Nephron progenitor cell (in vitro differentiated cells): Measurements from ENCODE around the gene GAB3.

ENCODE experiments used
- DNase-seq: peaks from one replicate; pipeline ENCODE4 v3.0.0; 2021
- H3K27ac Mint-ChIP-seq: 2 replicates; pipeline ENCODE4 v1.8.0; 2021; ENCODE audit warnings: mild to moderate bottlenecking, moderate library complexity, mixed read lengths
- H3K27me3 Mint-ChIP-seq: 2 replicates; pipeline ENCODE4 v1.8.0; 2021; ENCODE audit warnings: mild to moderate bottlenecking, low read depth, mixed read lengths; ENCODE audit not compliant: poor library complexity
- H3K36me3 Mint-ChIP-seq: 2 replicates; pipeline ENCODE4 v1.8.0; 2021; ENCODE audit warnings: low read depth, mixed read lengths
- H3K4me1 Mint-ChIP-seq: 2 replicates; pipeline ENCODE4 v1.8.0; 2021; ENCODE audit warnings: mixed read lengths
- H3K4me3 Mint-ChIP-seq: 2 replicates; pipeline ENCODE4 v1.8.0; 2021; ENCODE audit warnings: mild to moderate bottlenecking, moderate library complexity, mixed read lengths
- H3K9me3 Mint-ChIP-seq: 2 replicates; pipeline ENCODE4 v1.8.0; 2021; ENCODE audit warnings: mild to moderate bottlenecking, moderate library complexity, mixed read lengths
- TF ChIP-seq, protein P1 (sequence below): fragments of 200-600 bp; sonication (generic); IDR thresholded peaks from 2 replicates; pipeline ENCODE4 v1.5.0; 2021; ENCODE audit warnings: antibody characterized with exemption

GAB3 gene

DNA sequence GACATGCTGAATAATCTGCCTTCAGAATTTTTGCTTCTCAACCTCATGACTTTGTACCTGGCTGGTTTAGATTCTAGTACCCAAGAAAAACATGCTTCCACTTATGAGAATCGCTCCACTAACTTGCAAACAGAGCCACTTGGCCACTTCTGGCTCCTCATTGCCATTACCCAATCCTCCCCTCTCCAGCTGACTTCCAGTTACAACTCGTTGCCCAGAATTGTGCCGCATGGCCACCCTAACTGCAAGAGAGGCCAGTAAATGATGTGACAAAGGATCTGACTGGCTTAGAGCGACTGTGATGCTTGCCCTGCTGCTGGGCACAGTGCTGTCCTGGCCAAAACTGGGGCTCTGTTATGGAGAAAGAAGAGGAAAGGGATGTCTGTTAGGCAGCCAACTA lies 7.8 kb upstream of the GAB3 start:
- DNase-seq, result no peak
- H3K4me1 Mint-ChIP-seq, result peaks cover 11% of the 10 kb centered on the region
- peaks cover 14% of the 10 kb centered on the region for H3K27me3 Mint-ChIP-seq
- TF ChIP-seq, protein P1, sequence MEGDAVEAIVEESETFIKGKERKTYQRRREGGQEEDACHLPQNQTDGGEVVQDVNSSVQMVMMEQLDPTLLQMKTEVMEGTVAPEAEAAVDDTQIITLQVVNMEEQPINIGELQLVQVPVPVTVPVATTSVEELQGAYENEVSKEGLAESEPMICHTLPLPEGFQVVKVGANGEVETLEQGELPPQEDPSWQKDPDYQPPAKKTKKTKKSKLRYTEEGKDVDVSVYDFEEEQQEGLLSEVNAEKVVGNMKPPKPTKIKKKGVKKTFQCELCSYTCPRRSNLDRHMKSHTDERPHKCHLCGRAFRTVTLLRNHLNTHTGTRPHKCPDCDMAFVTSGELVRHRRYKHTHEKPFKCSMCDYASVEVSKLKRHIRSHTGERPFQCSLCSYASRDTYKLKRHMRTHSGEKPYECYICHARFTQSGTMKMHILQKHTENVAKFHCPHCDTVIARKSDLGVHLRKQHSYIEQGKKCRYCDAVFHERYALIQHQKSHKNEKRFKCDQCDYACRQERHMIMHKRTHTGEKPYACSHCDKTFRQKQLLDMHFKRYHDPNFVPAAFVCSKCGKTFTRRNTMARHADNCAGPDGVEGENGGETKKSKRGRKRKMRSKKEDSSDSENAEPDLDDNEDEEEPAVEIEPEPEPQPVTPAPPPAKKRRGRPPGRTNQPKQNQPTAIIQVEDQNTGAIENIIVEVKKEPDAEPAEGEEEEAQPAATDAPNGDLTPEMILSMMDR, result no peak
- no peak overlapping the region for H3K27ac Mint-ChIP-seq
- H3K4me3 Mint-ChIP-seq, result no peak overlapping the region
- H3K36me3 Mint-ChIP-seq, result no peaks in the 10 kb centered on the region
- peaks cover 34% of the 10 kb centered on the region for H3K9me3 Mint-ChIP-seq

DNA sequence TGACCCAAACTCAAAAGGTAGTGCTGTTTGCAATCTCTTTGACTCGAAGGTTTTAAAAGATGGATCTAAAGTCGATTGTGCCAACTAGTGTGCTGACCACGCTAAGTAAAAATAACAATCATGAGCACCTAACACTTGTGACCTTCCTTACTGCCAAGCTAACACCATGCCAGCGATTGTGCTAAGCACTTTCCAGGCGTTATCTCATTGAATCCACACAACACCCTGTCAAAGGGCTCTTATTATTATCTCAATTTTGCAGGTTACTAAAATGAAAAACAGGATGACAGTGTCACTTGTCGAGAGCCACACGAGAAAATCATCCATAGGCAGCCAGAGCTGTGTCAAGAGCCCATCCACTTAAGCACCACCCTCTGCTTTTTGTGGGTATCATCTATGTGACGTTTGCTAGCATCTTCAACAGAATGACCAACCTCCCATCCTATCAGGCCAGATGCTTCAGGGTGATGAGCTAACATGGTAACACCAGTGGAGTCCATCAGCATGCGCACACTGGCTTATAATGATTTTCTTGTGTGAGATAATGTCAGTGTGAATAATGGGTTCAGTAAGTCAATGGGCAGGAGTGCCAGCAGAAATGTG lies 893 bp upstream of the GAB3 start:
- no peaks in the 10 kb centered on the region for H3K36me3 Mint-ChIP-seq
- peaks cover 34% of the 10 kb centered on the region for H3K9me3 Mint-ChIP-seq
- no peak overlapping the region for H3K27ac Mint-ChIP-seq
- peaks cover 9% of the 10 kb centered on the region for H3K4me1 Mint-ChIP-seq
- peak overlapping the region; percentile 61 for H3K4me3 Mint-ChIP-seq
- peaks cover 60% of the 10 kb centered on the region for H3K27me3 Mint-ChIP-seq
- TF ChIP-seq, protein P1, result no peak
- no peak for DNase-seq

DNA sequence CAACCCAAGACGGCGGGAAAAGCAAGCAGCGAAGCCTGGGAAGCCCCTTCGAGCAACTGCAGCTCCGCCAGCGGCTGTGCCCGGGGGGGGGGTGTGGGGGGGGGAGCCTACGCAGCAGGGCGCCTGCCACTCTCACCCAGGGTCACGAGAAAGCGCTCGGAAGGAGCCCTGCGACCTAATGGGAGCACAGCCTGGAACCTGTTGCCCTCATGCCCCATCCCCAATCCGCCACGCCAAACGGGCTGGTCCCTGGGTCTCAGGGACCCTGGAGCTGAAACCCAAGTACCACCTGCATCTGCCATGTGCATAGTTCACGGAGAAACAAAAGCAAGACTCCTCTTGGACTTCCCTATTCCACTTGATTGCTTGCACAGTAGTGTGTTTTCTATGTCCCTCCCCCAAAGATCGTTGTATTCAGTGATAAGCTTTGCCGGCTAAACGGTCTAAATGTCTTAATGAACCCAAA lies 359 bp upstream of the GAB3 start:
- Mint-ChIP-seq H3K36me3 (no peaks in the 10 kb centered on the region), H3K4me1 (peaks cover 9% of the 10 kb centered on the region)
- DNase-seq, result no peak

DNA sequence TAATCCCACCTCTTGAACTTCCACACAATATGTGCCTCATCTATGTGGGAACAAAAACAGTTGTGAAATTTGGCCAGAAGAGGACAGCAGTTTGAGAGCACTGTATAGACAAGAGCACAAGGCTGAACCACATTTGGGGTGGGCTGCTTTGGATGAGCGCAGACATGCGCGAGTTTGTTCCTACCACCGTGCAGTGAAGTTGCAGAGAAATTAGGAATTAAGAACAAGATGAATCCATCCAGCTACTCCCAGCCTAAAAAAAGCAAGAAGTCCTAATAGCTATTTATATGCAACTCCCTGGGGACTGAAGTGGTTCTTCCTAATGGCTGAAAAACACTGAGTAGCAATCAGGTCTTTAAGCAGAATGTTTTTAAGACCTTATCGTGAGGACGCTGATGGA lies 1.0 kb downstream of the GAB3 start:
- Mint-ChIP-seq H3K27ac (no peak overlapping the region), H3K4me1 (peaks cover 9% of the 10 kb centered on the region), H3K4me3 (peak overlapping the region; percentile 28), H3K36me3 (no peaks in the 10 kb centered on the region), H3K27me3 (peaks cover 60% of the 10 kb centered on the region), H3K9me3 (peaks cover 43% of the 10 kb centered on the region)
- TF ChIP-seq, protein P1, result no peak
- DNase-seq, result no peak

More for the DNA sequence above, 359 bp upstream of the GAB3 start:
- Mint-ChIP-seq H3K4me3 (peak overlapping the region; percentile 61), H3K9me3 (peaks cover 36% of the 10 kb centered on the region), H3K27ac (no peak overlapping the region), H3K27me3 (peaks cover 61% of the 10 kb centered on the region)
- TF ChIP-seq, protein P1, result no peak

DNA sequence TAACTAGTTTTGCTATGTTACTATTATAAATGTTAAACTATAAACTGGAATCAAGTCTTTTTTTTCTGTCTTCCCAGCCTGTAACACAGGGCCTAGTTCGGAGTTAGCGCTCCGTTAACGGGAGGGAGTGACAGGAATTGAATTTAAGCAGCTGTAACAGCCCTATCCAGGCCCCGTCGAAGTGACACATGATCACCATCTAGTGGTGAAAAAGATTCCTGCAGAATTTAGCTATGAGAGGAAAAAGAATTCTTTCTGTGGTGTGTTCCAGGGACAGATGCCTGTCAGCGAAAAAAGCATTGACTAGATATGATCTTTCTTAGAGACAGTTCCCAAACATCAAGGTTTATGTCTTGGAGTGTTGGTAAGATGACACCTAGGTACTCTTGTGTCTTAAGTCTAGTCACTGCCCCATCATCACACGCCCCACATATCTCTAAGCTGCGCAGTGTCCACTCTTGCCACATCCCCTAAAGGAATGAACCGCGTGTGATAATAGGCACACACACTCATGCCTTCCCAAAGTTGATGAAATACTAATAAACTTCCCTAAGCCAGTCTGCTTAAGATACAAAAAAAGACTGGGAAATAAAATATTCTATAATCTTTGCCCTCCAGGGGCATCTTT lies 2.1 kb downstream of the GAB3 start:
- Mint-ChIP-seq H3K27ac (no peak overlapping the region), H3K4me3 (no peak overlapping the region), H3K27me3 (peaks cover 51% of the 10 kb centered on the region), H3K4me1 (peaks cover 9% of the 10 kb centered on the region), H3K36me3 (no peaks in the 10 kb centered on the region), H3K9me3 (peaks cover 52% of the 10 kb centered on the region)
- TF ChIP-seq, protein P1, result peak; percentile 68
- peak; percentile 33 for DNase-seq

DNA sequence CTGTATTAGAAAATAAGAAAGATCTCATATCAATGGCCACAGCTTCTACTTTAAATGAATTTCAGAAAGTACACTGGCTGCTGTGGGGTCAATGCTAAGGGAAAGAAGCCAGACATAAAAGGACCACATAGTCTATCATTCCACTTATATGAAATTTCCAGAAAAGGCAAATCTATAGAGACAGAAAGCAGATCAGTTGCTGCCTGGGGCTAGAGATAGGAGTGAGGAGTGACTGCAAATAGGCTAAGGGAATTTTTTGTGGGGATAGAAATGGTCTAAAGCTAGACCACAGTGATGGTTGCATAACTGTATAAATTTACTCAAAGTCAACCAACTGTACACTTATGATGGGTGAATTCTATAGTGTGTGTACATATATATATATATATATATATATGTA lies 8.3 kb downstream of the GAB3 start:
- H3K36me3 Mint-ChIP-seq, result no peaks in the 10 kb centered on the region
- H3K27me3 Mint-ChIP-seq, result peaks cover 10% of the 10 kb centered on the region
- H3K4me3 Mint-ChIP-seq, result no peak overlapping the region
- no peaks in the 10 kb centered on the region for H3K4me1 Mint-ChIP-seq
- no peak for DNase-seq
- TF ChIP-seq, protein P1, result no peak
- H3K27ac Mint-ChIP-seq, result no peak overlapping the region
- H3K9me3 Mint-ChIP-seq, result peaks cover 56% of the 10 kb centered on the region
